GM10248 (cell line): ENCODE measurements around the gene TET2.

Experiments
- CTCF ChIA-PET: fragments of 300-600 bp; sonication (Branson Sonifier 250); formaldehyde crosslinking; extraction: SDS; loops from one replicate; lab custom pipeline; 2021; ENCODE audit warnings: antibody characterized with exemption; lab: Yijun Ruan, JAX
- POLR2A ChIA-PET: fragments of 350-650 bp; sonication (Branson Sonifier 250); formaldehyde crosslinking; extraction: SDS; loops from one replicate; lab custom pipeline; 2020; ENCODE audit warnings: antibody characterized with exemption; lab: Yijun Ruan, JAX
- DNase-seq: peaks from one replicate; pipeline ENCODE4 v3.0.0; 2012; ENCODE audit errors: extremely low spot score
- TF ChIP-seq, protein P1 (sequence below): IDR thresholded peaks from 2 replicates; pipeline ENCODE4 v1.5.1; 2012; ENCODE audit warnings: mild to moderate bottlenecking, low read depth; ENCODE audit errors: extremely low read depth, missing control alignments, control extremely low read depth

TET2 gene

GRCh38 chr4:105166066-105166465, 19.4 kb downstream of the TET2 start:
- DNase-seq = no peak
- ChIA-PET POLR2A (no interaction called here), CTCF (no interaction called here)
- TF ChIP-seq, protein P1, sequence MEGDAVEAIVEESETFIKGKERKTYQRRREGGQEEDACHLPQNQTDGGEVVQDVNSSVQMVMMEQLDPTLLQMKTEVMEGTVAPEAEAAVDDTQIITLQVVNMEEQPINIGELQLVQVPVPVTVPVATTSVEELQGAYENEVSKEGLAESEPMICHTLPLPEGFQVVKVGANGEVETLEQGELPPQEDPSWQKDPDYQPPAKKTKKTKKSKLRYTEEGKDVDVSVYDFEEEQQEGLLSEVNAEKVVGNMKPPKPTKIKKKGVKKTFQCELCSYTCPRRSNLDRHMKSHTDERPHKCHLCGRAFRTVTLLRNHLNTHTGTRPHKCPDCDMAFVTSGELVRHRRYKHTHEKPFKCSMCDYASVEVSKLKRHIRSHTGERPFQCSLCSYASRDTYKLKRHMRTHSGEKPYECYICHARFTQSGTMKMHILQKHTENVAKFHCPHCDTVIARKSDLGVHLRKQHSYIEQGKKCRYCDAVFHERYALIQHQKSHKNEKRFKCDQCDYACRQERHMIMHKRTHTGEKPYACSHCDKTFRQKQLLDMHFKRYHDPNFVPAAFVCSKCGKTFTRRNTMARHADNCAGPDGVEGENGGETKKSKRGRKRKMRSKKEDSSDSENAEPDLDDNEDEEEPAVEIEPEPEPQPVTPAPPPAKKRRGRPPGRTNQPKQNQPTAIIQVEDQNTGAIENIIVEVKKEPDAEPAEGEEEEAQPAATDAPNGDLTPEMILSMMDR = no peak

DNA sequence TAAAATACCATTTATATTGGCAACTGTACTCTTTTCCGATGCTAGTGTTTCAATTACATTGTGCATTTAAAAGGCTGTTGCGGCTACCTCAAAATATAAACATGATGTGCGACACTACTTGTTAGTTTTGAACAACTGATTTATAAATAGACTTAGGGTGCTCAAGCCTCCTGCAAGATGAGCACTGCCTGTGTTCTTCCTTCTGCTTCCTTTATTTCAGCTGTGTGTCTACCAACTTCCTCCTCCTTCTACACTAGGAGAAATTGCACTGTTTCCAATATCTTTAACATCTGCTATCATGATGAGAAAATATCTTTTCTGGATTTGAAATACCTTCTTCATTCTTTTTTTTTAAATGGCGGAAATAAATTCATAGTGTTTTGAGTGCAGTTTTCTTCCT, 24.0 kb downstream of the TET2 start:
- CTCF ChIA-PET = interaction anchor here (1.3 to 3.0 kb wide), 3 partner anchors 8 to 24 kb away, joined by 3 to 15 read pairs (median 5); no protein-coding TSS in a partner anchor
- TF ChIP-seq, protein P1 = no peak
- POLR2A ChIA-PET = no interaction called here
- DNase-seq = no peak

GRCh38 chr4:105171912-105172311, 25.2 kb downstream of the TET2 start:
- DNase-seq = no peak
- TF ChIP-seq, protein P1 = no peak
- POLR2A ChIA-PET = no interaction called here
- CTCF ChIA-PET = interaction anchor here (1.3 to 3.0 kb wide), 3 partner anchors 9 to 23 kb away, joined by 3 to 15 read pairs (median 5); no protein-coding TSS in a partner anchor

DNA sequence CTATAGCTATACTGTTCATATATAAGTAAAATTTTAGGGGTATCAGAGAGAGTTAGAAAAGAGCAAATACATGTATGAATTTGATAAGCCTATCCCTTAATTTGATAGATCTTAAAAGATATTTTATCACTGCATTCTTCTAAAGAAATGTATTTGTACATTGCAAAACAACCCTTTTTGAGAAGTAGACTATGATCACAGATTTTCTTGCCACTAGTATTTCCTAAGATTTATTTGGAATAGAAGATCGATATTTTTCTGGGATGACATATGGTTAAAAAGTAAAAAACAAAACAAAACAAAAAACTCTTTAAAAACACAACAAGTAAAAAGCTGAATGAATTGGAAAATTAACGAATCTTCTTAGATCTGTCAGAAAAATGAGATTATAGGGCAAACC, 27.4 kb downstream of the TET2 start:
- ChIA-PET POLR2A (no interaction called here), CTCF (interaction anchor here (0.8 to 2.2 kb wide), 2 partner anchors 12 kb away, joined by 3 to 6 read pairs; no protein-coding TSS in a partner anchor)

GRCh38 chr4:105179539-105180401, 33.1 kb downstream of the TET2 start:
- no peak for DNase-seq
- ChIA-PET POLR2A (interaction anchor here (0.7 kb wide), 1 partner anchor 29 kb away, joined by 4 read pairs; no protein-coding TSS in a partner anchor), CTCF (interaction anchor here (0.7 to 2.8 kb wide), 5 partner anchors 11 to 23 kb away, joined by 3 to 11 read pairs (median 4); no protein-coding TSS in a partner anchor)

More for the DNA sequence above, 27.4 kb downstream of the TET2 start:
- TF ChIP-seq, protein P1 = no peak
- no peak for DNase-seq

GRCh38 chr4:105181259-105181658, 34.6 kb downstream of the TET2 start:
- CTCF ChIA-PET = interaction anchor here (1.2 to 2.8 kb wide), 3 partner anchors 10 to 25 kb away, joined by 3 to 11 read pairs (median 5); no protein-coding TSS in a partner anchor
- POLR2A ChIA-PET = no interaction called here
- DNase-seq = no peak
- TF ChIP-seq, protein P1 = no peak

More at GRCh38 chr4:105179539-105180401, 33.1 kb downstream of the TET2 start:
- TF ChIP-seq, protein P1 = no peak
